Activated CD4-positive, alpha-beta T cell treated with anti-CD3 and anti-CD28 coated beads, Interleukin-2, Interleukin-6, amounts not matched to agents 100 ng/mL and 50 ng/mL, durations not matched to agents 16 hours and 8 hours (primary cell): ENCODE data around the gene RERE.
"Not testable (repeated sequence)": the region's sequence is repeated elsewhere in the genome, so short reads cannot be mapped to it uniquely, and the experiment has no call there.

Source experiments
- DNase-seq: peaks from one replicate; pipeline ENCODE4 v3.0.0-alpha.2; 2020

Gene RERE

GRCh38 chr1:8841395-8841794, 24.0 kb upstream of the RERE start:
- DNase-seq: no peak

GRCh38 chr1:8839990-8840389, 22.6 kb upstream of the RERE start:
- no peak for DNase-seq

- no peak for DNase-seq
Observed at GRCh38 chr1:8835941-8836643, 18.7 kb upstream of the RERE start.

- DNase-seq: no peak
Observed at GRCh38 chr1:8831340-8831739, 13.9 kb upstream of the RERE start.

- DNase-seq: not testable (repeated sequence)
Observed at GRCh38 chr1:8830732-8831131, 13.3 kb upstream of the RERE start.

- DNase-seq: no peak
Observed at GRCh38 chr1:8825985-8826481, 8.6 kb upstream of the RERE start.

GRCh38 chr1:8823295-8823664, 5.8 kb upstream of the RERE start:
- DNase-seq: no peak

GRCh38 chr1:8822373-8823294, 5.2 kb upstream of the RERE start:
- DNase-seq: no peak

- DNase-seq: no peak
Observed at GRCh38 chr1:8821084-8821483, 3.6 kb upstream of the RERE start.

- DNase-seq: not testable (repeated sequence)
Observed at GRCh38 chr1:8818789-8819188, 1.3 kb upstream of the RERE start.

GRCh38 chr1:8818325-8818775, 910 bp upstream of the RERE start:
- DNase-seq: no peak

GRCh38 chr1:8816831-8817411, 519 bp downstream of the RERE start:
- DNase-seq: peak; percentile 23

GRCh38 chr1:8816264-8816663, 1.2 kb downstream of the RERE start:
- no peak for DNase-seq

GRCh38 chr1:8815582-8816151, 1.8 kb downstream of the RERE start:
- no peak for DNase-seq

- DNase-seq: no peak
Observed at GRCh38 chr1:8814865-8815264, 2.6 kb downstream of the RERE start.

GRCh38 chr1:8813991-8814390, 3.4 kb downstream of the RERE start:
- DNase-seq: no peak

- DNase-seq: no peak
Observed at GRCh38 chr1:8813016-8813763, 4.2 kb downstream of the RERE start.

- DNase-seq: no peak
Observed at GRCh38 chr1:8812081-8812480, 5.4 kb downstream of the RERE start.

- DNase-seq: no peak
Observed at GRCh38 chr1:8810987-8811386, 6.5 kb downstream of the RERE start.

GRCh38 chr1:8809342-8809736, 8.1 kb downstream of the RERE start:
- DNase-seq: no peak

GRCh38 chr1:8807004-8807403, 10.4 kb downstream of the RERE start:
- no peak for DNase-seq

GRCh38 chr1:8800416-8800815, 17.0 kb downstream of the RERE start:
- DNase-seq: no peak

GRCh38 chr1:8797216-8797615, 20.2 kb downstream of the RERE start:
- DNase-seq: no peak
